EL (cell line): Measurements from ENCODE around the gene MSRB1.

Experiments used
- DNase-seq: peaks from one replicate; pipeline ENCODE4 v3.0.0-alpha.2; 2016

Gene MSRB1

DNA sequence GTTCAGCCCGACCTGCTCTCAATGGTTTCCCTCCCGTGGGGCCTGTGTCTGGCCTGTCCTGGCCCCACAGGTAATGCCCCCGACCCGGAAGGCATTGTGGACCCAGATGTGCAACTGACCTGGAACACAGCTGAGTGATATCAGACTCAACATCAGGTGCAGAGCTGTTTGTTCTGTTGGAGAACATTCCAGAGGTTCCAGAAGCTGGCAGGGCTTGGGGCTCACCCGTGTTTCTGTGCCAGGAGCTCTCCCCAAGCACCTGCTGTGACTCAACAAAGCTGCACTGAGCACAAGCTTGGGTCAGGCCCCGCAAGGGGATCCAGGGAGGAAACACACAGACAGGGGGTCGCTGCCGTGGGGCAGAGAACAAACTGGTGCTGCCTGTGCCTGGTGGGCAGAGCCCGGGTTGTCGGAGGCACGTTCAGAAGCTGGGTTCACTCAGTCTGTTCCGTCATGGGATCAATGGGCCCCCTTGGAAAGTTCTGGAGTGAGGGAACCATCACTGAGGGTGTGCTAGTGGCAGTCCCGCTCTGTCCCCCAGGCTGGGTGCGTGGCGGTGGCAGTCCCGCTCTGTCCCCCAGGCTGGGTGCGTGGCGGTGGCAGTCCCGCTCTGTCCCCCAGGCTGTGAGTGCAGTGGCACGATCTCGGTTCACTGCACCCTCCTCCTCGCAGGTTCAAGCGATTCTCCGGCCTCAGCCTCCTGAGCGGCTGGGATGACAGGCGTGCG is 46.9 kb downstream of the MSRB1 start:
- no peak for DNase-seq

DNA sequence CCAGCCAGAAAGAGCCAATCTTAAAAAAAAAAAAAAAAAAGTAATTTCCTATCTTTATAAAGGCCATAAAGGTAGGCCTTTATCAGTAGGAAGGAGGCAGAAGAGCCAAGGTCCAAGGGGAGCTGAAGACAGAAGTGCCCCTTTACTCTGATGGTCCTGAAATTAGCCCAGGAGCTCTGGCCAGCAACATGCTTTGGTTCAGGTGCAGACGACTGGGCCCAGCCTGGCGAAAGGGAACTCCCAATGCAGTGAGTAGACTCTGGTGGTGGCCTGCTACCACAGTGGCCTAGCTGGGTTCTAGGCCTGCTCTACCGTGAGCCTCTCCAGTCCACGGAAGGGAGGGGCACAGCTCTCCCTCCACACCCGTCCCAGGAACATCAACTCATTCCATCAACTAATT is 47.9 kb downstream of the MSRB1 start:
- no peak for DNase-seq

DNA sequence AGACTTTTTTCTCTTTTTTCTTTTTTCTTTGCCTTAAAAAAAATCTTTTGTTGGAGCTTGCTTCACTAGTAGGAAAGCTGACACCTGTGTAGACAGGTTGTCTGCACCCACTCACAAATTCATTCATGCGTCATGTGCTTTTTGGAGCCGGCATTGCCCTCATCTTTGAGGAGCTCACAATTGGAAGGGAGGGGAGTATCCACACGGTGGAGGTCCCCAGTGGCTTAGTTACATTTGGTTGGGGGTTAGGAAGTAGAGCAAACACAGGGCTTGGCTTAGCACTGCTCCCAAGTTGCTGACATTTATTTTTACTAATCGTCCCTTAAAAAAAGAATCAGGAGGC is 52.3 kb downstream of the MSRB1 start:
- no peak for DNase-seq

DNA sequence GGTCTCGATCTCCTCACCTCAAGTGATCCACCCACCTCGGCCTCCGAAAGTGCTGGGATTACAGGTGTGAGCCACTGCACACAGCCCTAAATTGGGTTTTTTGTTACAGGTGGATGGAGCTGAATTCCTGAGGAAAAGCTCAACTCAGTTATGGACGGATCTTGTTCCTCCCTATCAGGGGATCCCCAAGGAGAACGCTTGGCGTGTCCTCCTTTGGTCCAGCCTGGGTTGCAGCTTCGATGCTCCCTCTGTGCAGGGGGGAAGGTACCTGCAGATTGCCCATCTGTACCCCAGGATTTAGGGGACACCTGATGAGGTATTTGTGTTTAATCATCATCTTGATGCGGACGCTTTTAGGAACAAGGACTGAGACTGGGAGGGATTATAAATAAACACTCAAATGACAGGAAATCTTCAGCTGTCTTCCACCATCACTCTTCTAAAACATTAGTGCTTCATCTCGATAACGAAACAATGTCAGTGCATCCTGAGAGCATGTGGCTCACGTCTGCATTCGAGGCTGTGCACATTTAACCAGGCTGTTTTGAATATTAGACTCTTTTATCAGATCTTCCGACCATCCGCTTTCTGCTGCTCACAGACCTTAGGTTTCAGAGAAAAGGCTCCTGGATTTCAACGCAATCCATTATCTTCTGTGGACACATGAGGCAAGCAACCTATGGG is 52.8 kb downstream of the MSRB1 start:
- no peak for DNase-seq
